NCI-H2107 treated with DMSO at 0.1 percent for 48 hours (cell line): Measurements from ENCODE around the gene CWC22.
"Not testable (repeated sequence)": the region's sequence is repeated elsewhere in the genome, so short reads cannot be mapped to it uniquely, and the experiment has no call there.

ENCODE experiments used
- DNase-seq: peaks from one replicate; lab custom pipeline; 2025; ENCODE audit not compliant: unreplicated experiment; lab: John Stamatoyannopoulos, UW

The CWC22 gene

GRCh38 chr2:179952658-179953057, 54.4 kb downstream of the CWC22 start:
- no peak for DNase-seq

- DNase-seq = no peak
Measured at GRCh38 chr2:179951680-179952079, 55.4 kb downstream of the CWC22 start.

GRCh38 chr2:179950391-179950790, 56.7 kb downstream of the CWC22 start:
- DNase-seq = no peak

GRCh38 chr2:179949438-179949837, 57.7 kb downstream of the CWC22 start:
- no peak for DNase-seq

GRCh38 chr2:179948058-179948457, 59.0 kb downstream of the CWC22 start:
- no peak for DNase-seq

- DNase-seq = no peak
Measured at GRCh38 chr2:179946810-179947615, 60.1 kb downstream of the CWC22 start.

GRCh38 chr2:179946346-179946745, 60.8 kb downstream of the CWC22 start:
- DNase-seq = no peak

GRCh38 chr2:179939259-179939658, 67.8 kb downstream of the CWC22 start:
- DNase-seq = no peak

GRCh38 chr2:179938026-179938425, 69.1 kb downstream of the CWC22 start:
- DNase-seq = no peak

- no peak for DNase-seq
Measured at GRCh38 chr2:179936654-179937053, 70.4 kb downstream of the CWC22 start.

- no peak for DNase-seq
Measured at GRCh38 chr2:179936141-179936540, 71.0 kb downstream of the CWC22 start.

- no peak for DNase-seq
Measured at GRCh38 chr2:179932786-179933185, 74.3 kb downstream of the CWC22 start.

- no peak for DNase-seq
Measured at GRCh38 chr2:179931502-179931901, 75.6 kb downstream of the CWC22 start.

- not testable (repeated sequence) for DNase-seq
Measured at GRCh38 chr2:179929997-179930396, 77.1 kb downstream of the CWC22 start.

- DNase-seq = no peak
Measured at GRCh38 chr2:179927041-179927440, 80.1 kb downstream of the CWC22 start.

GRCh38 chr2:179925713-179926112, 81.4 kb downstream of the CWC22 start:
- no peak for DNase-seq

GRCh38 chr2:179917272-179917671, 89.8 kb downstream of the CWC22 start:
- no peak for DNase-seq

- no peak for DNase-seq
Measured at GRCh38 chr2:179915395-179915992, 91.6 kb downstream of the CWC22 start.

- DNase-seq = no peak
Measured at GRCh38 chr2:179913809-179914208, 93.3 kb downstream of the CWC22 start.

- DNase-seq = no peak
Measured at GRCh38 chr2:179911569-179911968, 95.5 kb downstream of the CWC22 start.

- no peak for DNase-seq
Measured at GRCh38 chr2:179910735-179911113, 96.4 kb downstream of the CWC22 start.

GRCh38 chr2:179909845-179910734, 97.0 kb downstream of the CWC22 start:
- DNase-seq = no peak
